Stimulated activated CD4-positive, alpha-beta T cell treated with anti-CD3 and anti-CD28 coated beads, Interleukin-15, amount 100 ng/mL, for 1 hour (primary cell): ENCODE data around the gene CILP2.

Experiments
- DNase-seq, 2 donors: peaks; one replicate each; pipeline ENCODE4 v3.0.0-alpha.2; 2020; ENCODE audit warnings: low read depth in 1 of 2, low spot score in 1 of 2

CILP2 gene

GRCh38 chr19:19505669-19506326, 32.3 kb upstream of the CILP2 start:
- DNase-seq = no peak

- no peak for DNase-seq
Measured at GRCh38 chr19:19506592-19506991, 31.5 kb upstream of the CILP2 start.

GRCh38 chr19:19507354-19507753, 30.7 kb upstream of the CILP2 start:
- no peak for DNase-seq

- DNase-seq = no peak
Measured at GRCh38 chr19:19508217-19508616, 29.8 kb upstream of the CILP2 start.

- DNase-seq = no peak
Measured at GRCh38 chr19:19510432-19510831, 27.6 kb upstream of the CILP2 start.

- no peak for DNase-seq
Measured at GRCh38 chr19:19513682-19514081, 24.4 kb upstream of the CILP2 start.

GRCh38 chr19:19514215-19514657, 23.8 kb upstream of the CILP2 start:
- no peak for DNase-seq

- no peak for DNase-seq
Measured at GRCh38 chr19:19514881-19515641, 23.0 kb upstream of the CILP2 start, which contains the start of gene TSSK6. TSS of gene TSSK6 (minus strand) at chr19:19515548. CDS start at chr19:19515427, 121 bp downstream.

- peak; percentile 92 to 93 for DNase-seq
Measured at GRCh38 chr19:19515642-19516519, 22.2 kb upstream of the CILP2 start, which contains the start of gene NDUFA13. TSS of gene NDUFA13 (plus strand) at chr19:19516225. CDS start at chr19:19516239, 14 bp downstream.

- no peak for DNase-seq
Measured at GRCh38 chr19:19517235-19517619, 20.8 kb upstream of the CILP2 start.

- DNase-seq = no peak
Measured at GRCh38 chr19:19520989-19521388, 17.1 kb upstream of the CILP2 start.

GRCh38 chr19:19523177-19523576, 14.9 kb upstream of the CILP2 start:
- DNase-seq = no peak

GRCh38 chr19:19524053-19524452, 14.0 kb upstream of the CILP2 start:
- no peak for DNase-seq

GRCh38 chr19:19525611-19526380, 12.3 kb upstream of the CILP2 start:
- DNase-seq = no peak

GRCh38 chr19:19526581-19527370, 11.3 kb upstream of the CILP2 start:
- DNase-seq = no peak

GRCh38 chr19:19527371-19527656, 10.8 kb upstream of the CILP2 start:
- no peak for DNase-seq

- no peak for DNase-seq
Measured at GRCh38 chr19:19527674-19528625, 10.1 kb upstream of the CILP2 start.

- no peak for DNase-seq
Measured at GRCh38 chr19:19528721-19529490, 9.2 kb upstream of the CILP2 start, which contains the start of gene YJEFN3. TSS of gene YJEFN3 (plus strand) at chr19:19528911. CDS start at chr19:19528933, 22 bp downstream.
